ENCODE measurements around the gene GFI1.
"Not testable (repeated sequence)": the region's sequence is repeated elsewhere in the genome, so short reads cannot be mapped to it uniquely, and the experiment has no call there.

The GFI1 gene

GRCh38 chr1:92486251-92487077 is at the start of gene GFI1:
GFI1 (minus strand) TSS chr1:92486925; CDS start chr1:92483487, 3,438 bp downstream.
- Histone ChIP-seq H3K36me3 (peaks cover 5% of the 10 kb centered on the region), H3K27me3 (peaks cover 17% of the 10 kb centered on the region), H3K27ac (peak within 1 kb of the TSS; percentile 97), H4K20me1 (peaks cover 18% of the 10 kb centered on the region), H3K4me1 (peaks cover 32% of the 10 kb centered on the region), H3K4me3 (peak within 1 kb of the TSS; percentile 73), H3K9me3 (peaks cover 2% of the 10 kb centered on the region; the same call in 1 of the 2 replicates), H3K9ac (peak within 1 kb of the TSS; percentile 91), H3K4me2 (peak within 1 kb of the TSS; percentile 91)
- TF ChIP-seq Cebpa-rat (IDR thresholded peaks at IDR 0.05), result no peak

- H3K9me3 ChIP-seq, H3K4me2 ChIP-seq, H3K36me3 ChIP-seq, H4K20me1 ChIP-seq, H3K9ac ChIP-seq, H3K27ac ChIP-seq, H3K27me3 ChIP-seq, H3K4me3 ChIP-seq: not testable (repeated sequence)
- peaks cover 17% of the 10 kb centered on the region for H3K4me1 ChIP-seq
These were observed 45.6 kb upstream of the GFI1 start for GRCh38 chr1:92532371-92532770.

- not testable (repeated sequence) for H3K4me2 ChIP-seq, H3K27ac ChIP-seq, H3K9me3 ChIP-seq, H3K27me3 ChIP-seq, H3K9ac ChIP-seq, H3K4me3 ChIP-seq, H3K36me3 ChIP-seq, H4K20me1 ChIP-seq
- H3K4me1 ChIP-seq, result peaks cover 12% of the 10 kb centered on the region
These were observed 45.2 kb upstream of the GFI1 start for GRCh38 chr1:92531939-92532338.

- Histone ChIP-seq H3K4me3 (no peak overlapping the region), H3K36me3 (no peaks in the 10 kb centered on the region), H3K4me2 (no peak overlapping the region), H3K9ac (no peak overlapping the region), H3K27ac (no peak overlapping the region), H3K27me3 (no peaks in the 10 kb centered on the region), H4K20me1 (no peaks in the 10 kb centered on the region), H3K9me3 (no peaks in the 10 kb centered on the region), H3K4me1 (no peaks in the 10 kb centered on the region)
- no peak for TF ChIP-seq Cebpa-rat (IDR thresholded peaks at IDR 0.05)
These were observed 40.9 kb upstream of the GFI1 start for GRCh38 chr1:92527670-92528069.

- H3K9ac ChIP-seq, H4K20me1 ChIP-seq, H3K36me3 ChIP-seq, H3K4me1 ChIP-seq, H3K9me3 ChIP-seq, H3K4me3 ChIP-seq, H3K4me2 ChIP-seq, H3K27me3 ChIP-seq, H3K27ac ChIP-seq: not testable (repeated sequence)
These were observed 38.3 kb upstream of the GFI1 start for GRCh38 chr1:92524944-92525590.

GRCh38 chr1:92519043-92519442 is 32.3 kb upstream of the GFI1 start:
- Histone ChIP-seq H3K27ac (no peak overlapping the region), H3K4me3 (no peak overlapping the region), H3K27me3 (no peaks in the 10 kb centered on the region), H3K4me1 (peaks cover 6% of the 10 kb centered on the region), H3K9ac (no peak overlapping the region), H3K9me3 (no peaks in the 10 kb centered on the region), H3K4me2 (peak overlapping the region; percentile 17; the same call in 1 of the 2 replicates), H3K36me3 (no peaks in the 10 kb centered on the region; the same call in 1 of the 2 replicates), H4K20me1 (no peaks in the 10 kb centered on the region)
- no peak for TF ChIP-seq Cebpa-rat (IDR thresholded peaks at IDR 0.05)

GRCh38 chr1:92516574-92516973 is 29.8 kb upstream of the GFI1 start:
- Histone ChIP-seq H3K27me3 (no peaks in the 10 kb centered on the region), H3K36me3 (no peaks in the 10 kb centered on the region; the same call in 1 of the 2 replicates), H3K27ac (no peak overlapping the region), H3K4me3 (no peak overlapping the region), H3K9me3 (no peaks in the 10 kb centered on the region), H3K9ac (no peak overlapping the region), H4K20me1 (no peaks in the 10 kb centered on the region), H3K4me1 (peaks cover 6% of the 10 kb centered on the region), H3K4me2 (no peak overlapping the region)
- no peak for TF ChIP-seq Cebpa-rat (IDR thresholded peaks at IDR 0.05)

- no peaks in the 10 kb centered on the region for H3K27me3 ChIP-seq
- no peak overlapping the region for H3K4me3 ChIP-seq
- no peak overlapping the region for H3K27ac ChIP-seq
- no peak for TF ChIP-seq Cebpa-rat (IDR thresholded peaks at IDR 0.05)
- H3K4me2 ChIP-seq, result no peak overlapping the region
- no peaks in the 10 kb centered on the region for H3K9me3 ChIP-seq
- H3K36me3 ChIP-seq, result no peaks in the 10 kb centered on the region; the same call in 1 of the 2 replicates
- H3K4me1 ChIP-seq, result peaks cover 6% of the 10 kb centered on the region
- H4K20me1 ChIP-seq, result no peaks in the 10 kb centered on the region
- H3K9ac ChIP-seq, result no peak overlapping the region
These were observed 29.1 kb upstream of the GFI1 start for GRCh38 chr1:92515796-92516201.

- Histone ChIP-seq H4K20me1 (no peaks in the 10 kb centered on the region), H3K9ac (no peak overlapping the region), H3K36me3 (no peaks in the 10 kb centered on the region), H3K27me3 (no peaks in the 10 kb centered on the region), H3K4me1 (0 out of 2 replicates have a peak, but pooled peaks cover 4% of the 10 kb centered on the region), H3K4me2 (no peak overlapping the region), H3K9me3 (no peaks in the 10 kb centered on the region), H3K27ac (no peak overlapping the region), H3K4me3 (no peak overlapping the region)
- no peak for TF ChIP-seq Cebpa-rat (IDR thresholded peaks at IDR 0.05)
These were observed 24.8 kb upstream of the GFI1 start for GRCh38 chr1:92511541-92511940.

GRCh38 chr1:92509619-92510018 is 22.9 kb upstream of the GFI1 start:
- TF ChIP-seq Cebpa-rat (IDR thresholded peaks at IDR 0.05), result no peak

More at GRCh38 chr1:92509619-92510018, 22.9 kb upstream of the GFI1 start:
- Histone ChIP-seq H3K27me3 (no peaks in the 10 kb centered on the region), H3K4me1 (peaks cover 15% of the 10 kb centered on the region), H3K4me2 (no peak overlapping the region), H3K4me3 (no peak overlapping the region), H3K36me3 (no peaks in the 10 kb centered on the region), H4K20me1 (no peaks in the 10 kb centered on the region), H3K9me3 (no peaks in the 10 kb centered on the region), H3K27ac (no peak overlapping the region), H3K9ac (no peak overlapping the region)

Data from BLaER1 (cell line).